Measurements from ENCODE around the gene DMBX1.

DNA sequence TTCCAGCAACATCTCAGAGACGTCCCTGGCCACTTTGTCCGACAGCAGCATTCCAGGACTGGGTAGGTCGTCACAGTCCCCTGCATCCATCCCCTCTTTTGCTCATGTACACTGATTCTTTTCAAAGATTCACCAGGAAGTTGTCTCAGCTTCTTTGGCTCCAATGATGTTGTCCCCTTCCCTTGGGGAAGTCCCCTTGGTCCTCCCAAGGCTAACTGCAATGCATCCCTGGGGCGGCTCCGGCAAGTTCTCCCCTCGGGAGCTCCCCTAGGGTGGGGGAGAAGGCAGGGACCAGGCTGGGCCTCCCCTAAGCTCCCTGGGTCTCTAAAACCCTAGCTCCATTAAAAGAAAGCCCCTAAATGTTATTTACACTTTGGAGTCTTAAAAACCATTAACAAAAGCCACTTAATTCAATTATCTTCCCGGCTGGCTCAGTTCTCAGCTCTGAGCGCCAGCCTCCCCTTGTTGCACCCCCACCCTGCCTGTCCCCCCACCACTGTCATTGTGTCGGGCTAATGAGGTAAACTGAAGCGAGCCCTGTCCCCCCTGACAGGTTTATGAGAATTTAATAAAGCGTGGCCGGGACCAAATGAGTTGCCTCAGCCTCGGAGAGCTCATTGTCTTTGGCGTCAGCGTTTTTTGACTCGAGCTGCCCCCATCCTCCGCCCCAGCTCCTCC lies 36.5 kb downstream of the DMBX1 start:
- TF ChIP-seq CTCF (conservative IDR thresholded peaks at IDR 0.05) (no peak), ZFX (IDR thresholded peaks at IDR 0.05) (no peak)

All from C4-2B (cell line).